Measurements from ENCODE around the gene AP3B2.

DNA sequence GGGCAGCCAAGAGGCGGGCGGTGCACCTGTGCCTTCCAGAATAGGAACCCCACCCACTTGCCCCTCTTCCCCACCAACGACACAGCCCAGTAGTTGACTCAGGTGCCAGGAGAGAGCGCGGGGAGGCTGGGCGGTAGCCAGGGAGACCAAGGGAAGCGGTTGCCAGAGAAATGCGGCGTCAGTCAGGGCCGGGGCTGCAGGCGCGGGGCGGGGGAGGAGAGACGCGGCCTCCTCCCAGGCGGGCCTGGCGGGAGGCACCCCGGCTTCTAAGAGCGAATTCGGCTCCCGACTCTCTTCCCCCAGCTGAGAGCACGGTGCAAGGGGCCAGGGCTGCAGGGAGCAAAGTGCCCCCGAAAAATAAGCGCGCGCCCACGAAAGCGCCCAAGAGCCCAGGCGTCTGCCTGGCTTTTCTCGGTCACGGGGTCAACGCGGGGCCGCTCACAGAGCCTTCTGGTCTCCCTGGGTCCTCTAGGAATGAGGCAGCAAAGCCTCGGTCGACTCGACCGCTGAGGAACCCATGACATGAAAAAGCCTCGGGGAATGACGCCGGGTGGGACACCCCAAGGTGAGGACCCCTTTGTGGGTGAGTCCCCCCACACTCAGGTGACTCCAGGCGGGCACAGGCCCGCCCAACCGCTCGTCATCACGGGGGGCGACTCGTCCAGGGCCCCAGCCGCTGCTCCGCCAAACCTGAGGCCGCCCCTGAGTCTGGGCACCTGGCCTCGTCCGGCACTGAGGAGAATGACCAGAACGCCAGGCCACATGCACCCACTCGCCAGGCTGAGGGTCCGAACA is 63.2 kb downstream of the AP3B2 start:
- TF ChIP-seq, protein P1, sequence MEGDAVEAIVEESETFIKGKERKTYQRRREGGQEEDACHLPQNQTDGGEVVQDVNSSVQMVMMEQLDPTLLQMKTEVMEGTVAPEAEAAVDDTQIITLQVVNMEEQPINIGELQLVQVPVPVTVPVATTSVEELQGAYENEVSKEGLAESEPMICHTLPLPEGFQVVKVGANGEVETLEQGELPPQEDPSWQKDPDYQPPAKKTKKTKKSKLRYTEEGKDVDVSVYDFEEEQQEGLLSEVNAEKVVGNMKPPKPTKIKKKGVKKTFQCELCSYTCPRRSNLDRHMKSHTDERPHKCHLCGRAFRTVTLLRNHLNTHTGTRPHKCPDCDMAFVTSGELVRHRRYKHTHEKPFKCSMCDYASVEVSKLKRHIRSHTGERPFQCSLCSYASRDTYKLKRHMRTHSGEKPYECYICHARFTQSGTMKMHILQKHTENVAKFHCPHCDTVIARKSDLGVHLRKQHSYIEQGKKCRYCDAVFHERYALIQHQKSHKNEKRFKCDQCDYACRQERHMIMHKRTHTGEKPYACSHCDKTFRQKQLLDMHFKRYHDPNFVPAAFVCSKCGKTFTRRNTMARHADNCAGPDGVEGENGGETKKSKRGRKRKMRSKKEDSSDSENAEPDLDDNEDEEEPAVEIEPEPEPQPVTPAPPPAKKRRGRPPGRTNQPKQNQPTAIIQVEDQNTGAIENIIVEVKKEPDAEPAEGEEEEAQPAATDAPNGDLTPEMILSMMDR (IDR thresholded peaks at IDR 0.05), result no peak
- no peak for TF ChIP-seq EP300 (IDR thresholded peaks at IDR 0.05)
